Stomach (tissue), 4 donors: ENCODE results near the gene DOCK8.

ENCODE experiments used
- EP300 ChIP-seq: sonication (generic); formaldehyde crosslinking; IDR thresholded peaks from one replicate; pipeline ENCODE4 v1.6.1; 2017; ENCODE audit warnings: antibody characterized with exemption
- POLR2A ChIP-seq, 4 donors: fragments of 450-650 bp; IDR thresholded peaks; one replicate each; pipeline ENCODE4 v1.6.1; 2016; ENCODE audit warnings: antibody characterized with exemption in 4 of 4, control low read depth in 2 of 4, mild to moderate bottlenecking in 1 of 4, moderate library complexity in 1 of 4
- POLR2AphosphoS5 ChIP-seq, 3 donors: sonication (generic); formaldehyde crosslinking; IDR thresholded peaks; one replicate each; pipeline ENCODE4 v1.6.1; 2016; ENCODE audit warnings: antibody characterized with exemption in 3 of 3
- TF ChIP-seq, protein P1 (sequence below), 7 experiments: fragments of 450-650 bp in 4 of 7; fragments of 200-600 bp in 3 of 7; sonication (generic) in 3 of 7; IDR thresholded peaks; one replicate each; pipeline ENCODE4 v1.5.1; 2016 to 2019; ENCODE audit warnings: antibody characterized with exemption in 7 of 7, control low read depth in 2 of 7, mild to moderate bottlenecking in 1 of 7

DNA sequence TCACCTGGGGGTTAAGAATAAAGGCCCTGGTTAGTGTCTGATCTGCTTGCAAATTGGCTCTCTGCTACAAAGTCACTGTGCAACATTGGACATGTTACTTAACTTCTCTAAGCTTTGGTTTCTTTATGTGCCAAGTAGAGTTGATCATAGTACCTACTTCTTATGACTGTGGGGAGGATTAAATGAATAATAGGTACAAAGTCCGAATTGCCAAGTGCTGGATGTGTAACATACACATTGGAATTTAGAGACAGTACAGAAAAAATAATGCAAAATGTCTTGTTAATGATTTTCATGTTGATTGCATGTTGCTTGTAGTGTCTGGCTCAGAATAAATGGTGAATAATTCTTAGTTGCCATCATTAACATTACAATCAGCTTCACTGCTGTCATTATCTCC lies 2.2 kb downstream of the DOCK8 start:
- TF ChIP-seq, protein P1, sequence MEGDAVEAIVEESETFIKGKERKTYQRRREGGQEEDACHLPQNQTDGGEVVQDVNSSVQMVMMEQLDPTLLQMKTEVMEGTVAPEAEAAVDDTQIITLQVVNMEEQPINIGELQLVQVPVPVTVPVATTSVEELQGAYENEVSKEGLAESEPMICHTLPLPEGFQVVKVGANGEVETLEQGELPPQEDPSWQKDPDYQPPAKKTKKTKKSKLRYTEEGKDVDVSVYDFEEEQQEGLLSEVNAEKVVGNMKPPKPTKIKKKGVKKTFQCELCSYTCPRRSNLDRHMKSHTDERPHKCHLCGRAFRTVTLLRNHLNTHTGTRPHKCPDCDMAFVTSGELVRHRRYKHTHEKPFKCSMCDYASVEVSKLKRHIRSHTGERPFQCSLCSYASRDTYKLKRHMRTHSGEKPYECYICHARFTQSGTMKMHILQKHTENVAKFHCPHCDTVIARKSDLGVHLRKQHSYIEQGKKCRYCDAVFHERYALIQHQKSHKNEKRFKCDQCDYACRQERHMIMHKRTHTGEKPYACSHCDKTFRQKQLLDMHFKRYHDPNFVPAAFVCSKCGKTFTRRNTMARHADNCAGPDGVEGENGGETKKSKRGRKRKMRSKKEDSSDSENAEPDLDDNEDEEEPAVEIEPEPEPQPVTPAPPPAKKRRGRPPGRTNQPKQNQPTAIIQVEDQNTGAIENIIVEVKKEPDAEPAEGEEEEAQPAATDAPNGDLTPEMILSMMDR (IDR thresholded peaks at IDR 0.05): no peak
- TF ChIP-seq POLR2A (IDR thresholded peaks at IDR 0.05) (no peak), POLR2AphosphoS5 (IDR thresholded peaks at IDR 0.05) (no peak), EP300 (no peak)
